GM21526 (cell line): Measurements from ENCODE around the gene METRN.

Source experiments
- ATAC-seq: cut with Tn5 transposase; IDR thresholded peaks from one replicate; pipeline ENCODE4 v1.9.1; 2021; ENCODE audit warnings: moderate library complexity; ENCODE audit not compliant: unreplicated experiment, low FRiP score

METRN gene

DNA sequence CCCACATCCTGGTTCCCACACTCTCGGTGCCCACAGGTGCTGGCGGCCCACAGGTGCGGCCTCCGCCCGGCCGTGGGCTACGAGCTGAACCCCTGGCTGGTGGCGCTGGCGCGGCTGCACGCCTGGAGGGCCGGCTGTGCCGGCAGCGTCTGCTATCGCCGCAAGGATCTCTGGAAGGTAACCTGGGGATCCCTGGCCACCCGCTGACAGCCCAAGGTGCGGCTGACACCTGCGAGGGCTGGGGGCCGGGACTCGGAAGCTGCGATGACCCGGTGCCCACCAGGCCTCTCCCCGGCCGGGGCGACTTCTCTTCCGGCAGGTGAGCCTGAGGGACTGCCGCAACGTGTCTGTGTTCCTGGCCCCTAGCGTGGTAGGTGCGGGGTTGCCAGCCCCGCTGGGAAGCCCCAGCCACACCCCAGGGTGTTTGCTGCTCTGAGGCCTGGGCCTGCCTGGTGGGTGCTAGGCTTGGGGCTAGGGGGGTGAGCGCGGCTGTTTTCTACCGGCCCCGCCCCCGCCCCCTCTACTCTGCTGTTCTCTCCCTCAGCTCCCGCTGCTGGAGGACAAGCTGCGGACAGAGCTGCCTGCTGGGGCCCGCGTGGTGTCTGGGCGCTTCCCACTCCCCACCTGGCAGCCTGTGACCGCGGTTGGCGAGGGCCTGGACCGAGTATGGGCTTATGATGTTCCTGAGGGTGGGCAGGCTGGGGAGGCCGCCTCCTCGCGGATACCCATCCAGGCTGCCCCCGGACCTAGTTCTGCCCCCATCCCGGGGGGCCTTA, 7.0 kb downstream of the METRN start:
- no peak for ATAC-seq

DNA sequence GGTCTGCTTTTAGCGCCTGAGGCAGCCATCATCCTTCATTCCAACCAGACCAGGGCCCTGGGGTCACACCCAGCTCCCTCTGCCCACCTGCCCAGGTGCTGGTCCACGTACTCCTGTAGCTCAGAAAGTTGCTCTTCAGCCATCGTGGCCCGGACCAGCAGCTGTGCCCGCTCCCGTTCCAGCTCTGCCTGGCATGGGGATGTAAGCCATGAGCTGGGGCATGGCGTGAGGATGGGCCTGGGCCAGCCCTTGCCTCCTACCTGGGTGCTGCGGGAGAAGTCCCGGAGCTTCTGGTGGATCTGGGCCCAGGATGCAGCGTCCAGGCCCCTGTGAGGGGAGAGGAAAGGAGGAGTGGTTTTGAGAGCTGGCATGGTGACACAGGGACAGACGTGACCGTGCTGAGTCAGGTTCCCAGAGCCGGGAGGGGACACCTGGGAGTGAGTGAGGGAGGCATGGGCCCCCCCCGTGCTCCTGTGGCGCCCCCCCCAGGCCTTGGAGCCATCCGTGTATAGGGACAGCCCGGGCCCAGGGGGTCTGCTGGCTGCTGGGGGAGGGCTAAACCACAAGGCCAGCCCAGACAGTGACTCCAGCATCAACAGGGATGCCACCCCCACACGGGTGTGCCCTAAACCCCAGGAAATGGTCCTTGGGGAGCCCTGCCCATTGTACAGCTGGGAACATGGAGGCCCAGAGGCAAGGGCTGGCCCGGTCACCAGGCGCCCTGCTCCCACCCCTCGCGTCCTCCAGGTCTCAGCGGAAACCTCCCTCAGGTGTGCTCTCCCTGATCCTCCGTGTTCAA, 8.1 kb downstream of the METRN start:
- ATAC-seq = no peak

DNA sequence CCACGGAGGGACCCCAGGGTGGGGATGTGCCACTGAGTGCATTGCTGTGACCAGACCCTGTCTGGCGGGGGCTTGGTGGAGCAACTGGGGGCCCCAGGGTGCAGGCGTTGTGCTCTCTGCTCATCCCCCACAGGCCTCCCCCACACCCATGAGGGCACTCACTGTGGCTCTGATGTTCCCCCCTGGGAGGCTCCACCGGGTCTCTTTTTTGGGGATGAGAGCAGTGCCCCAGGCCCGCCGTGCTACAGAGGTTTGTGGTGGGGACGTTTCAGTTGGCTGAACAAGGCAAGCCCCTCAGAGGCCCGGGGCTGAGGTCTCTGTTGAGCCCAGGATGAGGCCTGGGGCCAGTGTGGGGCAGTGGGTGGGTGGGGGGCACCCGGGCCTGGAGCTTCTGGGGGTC, 8.8 kb downstream of the METRN start:
- no peak for ATAC-seq

DNA sequence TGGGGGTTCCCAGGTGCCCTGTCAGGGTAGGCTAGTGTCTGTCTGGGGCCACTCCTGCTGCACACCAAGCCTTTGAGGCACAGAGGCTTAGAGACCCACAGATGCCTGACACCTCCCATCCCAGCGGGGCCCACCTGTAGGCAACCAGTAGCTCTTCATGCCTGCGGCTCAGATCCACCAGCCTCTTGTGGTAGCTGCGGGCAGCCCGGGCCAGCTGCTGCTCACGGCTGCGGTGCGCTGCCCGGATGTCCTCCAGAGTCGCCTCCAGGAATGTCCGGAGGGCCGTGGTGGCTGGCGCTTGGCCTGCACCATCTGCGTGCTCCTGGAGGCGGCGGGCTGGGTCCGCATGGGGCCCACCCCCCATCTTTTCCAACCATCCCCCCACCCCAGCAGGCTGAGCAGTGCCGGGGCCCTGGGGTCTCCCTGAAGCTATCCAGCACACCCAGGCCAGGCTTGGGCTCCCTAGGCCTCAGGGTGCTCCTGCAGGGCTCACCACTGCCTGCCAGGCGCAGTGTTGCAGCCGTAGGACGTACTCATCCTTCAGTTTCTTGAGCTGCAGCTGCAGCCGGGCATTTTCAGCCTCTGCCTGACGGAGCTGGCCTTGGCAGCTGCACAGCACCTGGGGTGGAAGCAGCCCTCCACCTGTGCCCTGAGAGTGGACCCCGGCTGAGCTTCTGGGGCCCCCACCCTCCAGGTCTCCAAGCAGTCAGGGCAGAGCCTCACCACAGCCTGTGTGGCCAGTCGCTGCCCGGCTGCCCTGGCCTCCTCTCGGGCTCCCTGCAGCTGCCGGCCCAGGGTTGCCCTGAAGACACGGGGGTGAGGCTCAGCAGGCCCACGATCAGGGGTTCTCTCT, 9.5 kb downstream of the METRN start:
- ATAC-seq = no peak

DNA sequence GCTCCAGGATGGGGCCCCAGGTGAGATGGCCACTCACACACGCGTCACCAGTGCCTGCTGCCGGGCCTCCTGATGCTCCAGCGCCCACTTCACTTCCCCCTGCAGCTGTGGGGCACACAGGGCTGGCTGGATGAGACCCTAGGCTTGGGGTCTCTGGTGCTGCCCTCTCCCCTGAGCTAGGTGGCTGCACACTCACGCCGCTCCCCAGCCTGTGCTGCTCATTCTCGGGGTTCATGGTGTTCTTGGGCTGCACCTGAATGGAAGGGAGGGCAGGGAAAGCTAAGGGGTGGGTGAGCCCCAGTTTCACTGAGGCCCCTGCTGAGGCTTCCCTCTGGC, 10.1 kb downstream of the METRN start:
- ATAC-seq = no peak

DNA sequence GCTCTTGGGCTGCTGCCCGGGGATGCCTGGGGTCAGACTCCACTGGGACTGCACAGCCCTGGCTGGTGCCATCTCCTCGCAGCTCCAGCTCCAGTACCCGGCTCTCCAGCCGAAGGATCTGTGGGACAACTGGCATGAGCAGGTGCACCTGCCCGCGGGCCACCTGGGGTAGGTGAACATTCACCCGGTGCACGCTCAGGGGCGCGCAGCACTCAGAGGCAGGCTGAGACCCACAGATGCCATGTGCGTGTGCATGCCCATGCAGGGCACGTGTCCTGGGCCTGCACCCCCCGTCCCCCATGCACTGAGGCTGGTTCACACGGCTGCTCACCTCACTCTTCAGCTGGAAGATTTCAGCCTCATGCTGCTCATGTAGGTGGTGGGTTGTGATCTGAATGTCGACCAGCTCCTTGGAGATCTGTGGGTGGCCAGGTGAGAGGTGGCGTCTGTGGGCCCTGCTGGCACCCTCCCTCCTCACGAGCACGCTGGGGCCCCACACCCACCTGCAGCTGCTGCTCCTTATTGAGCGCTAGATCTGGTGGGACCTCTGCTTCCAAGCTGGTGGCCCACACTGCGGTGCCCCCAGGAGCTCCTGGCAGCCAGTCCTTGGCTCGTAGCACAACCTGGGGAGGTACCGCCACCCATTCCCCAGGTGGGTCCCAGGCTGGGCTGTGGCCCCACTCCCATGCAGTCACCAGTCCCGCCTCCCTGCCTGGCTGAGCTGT, 10.7 kb downstream of the METRN start:
- ATAC-seq = no peak

DNA sequence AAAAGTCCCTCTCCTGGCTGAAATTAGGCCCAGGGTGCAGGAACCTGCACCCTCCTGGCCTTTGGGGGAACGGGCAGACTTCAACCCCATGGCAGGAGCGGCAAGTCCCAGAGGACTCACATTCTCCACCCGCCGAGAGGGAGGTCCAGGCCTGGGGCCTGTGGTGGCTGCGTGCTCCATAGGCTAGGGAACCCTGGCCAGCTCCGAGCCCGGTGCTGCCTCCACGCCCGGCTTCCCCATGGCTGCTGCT, 11.2 kb downstream of the METRN start:
- no peak for ATAC-seq

DNA sequence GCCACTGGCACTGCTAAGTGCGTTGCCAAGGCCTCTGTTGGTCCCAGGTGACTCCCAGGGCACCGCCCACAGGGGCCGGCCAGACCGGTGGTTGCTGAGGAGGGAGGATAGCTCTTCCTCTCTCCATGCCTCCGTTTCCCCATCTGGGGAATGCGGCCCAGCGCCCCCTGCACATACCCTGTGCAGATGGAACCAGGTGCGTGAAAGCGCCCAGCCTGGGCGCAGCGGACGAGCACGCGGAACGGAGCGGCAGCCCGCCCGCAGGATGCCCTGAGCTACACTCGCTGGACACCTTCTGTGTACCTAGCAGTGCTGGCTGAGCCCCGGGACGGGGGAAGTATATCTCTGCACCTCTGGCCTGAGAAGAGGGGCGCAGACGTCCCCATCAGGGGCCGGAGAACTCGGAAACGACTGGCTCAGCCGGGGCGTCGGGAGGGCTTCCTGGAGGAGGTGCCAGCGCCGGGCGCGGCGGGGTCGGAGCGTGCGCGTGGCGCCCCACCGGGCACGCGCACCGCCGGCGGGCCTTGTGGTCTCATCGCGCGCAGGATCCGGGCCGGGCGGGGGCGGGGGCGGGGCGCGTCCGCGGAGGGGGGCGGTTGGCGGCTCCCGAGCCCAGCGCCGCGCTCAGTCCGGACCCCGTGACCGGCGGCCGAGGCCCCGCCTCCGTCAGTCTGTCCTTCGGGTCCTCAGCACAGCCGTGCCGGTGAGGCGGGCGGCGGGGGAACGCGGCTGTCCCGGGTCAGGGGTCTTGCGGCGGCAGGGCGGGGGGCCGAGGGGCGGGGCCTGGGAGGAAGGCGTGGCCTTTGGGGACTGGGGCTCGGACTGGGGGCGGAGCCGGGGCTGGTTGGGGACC, 11.7 kb downstream of the METRN start, which contains the start of the genes CCDC78 and HAGHL:
CCDC78 (minus strand) TSS at position 6 of the 853 bp plus-strand sequence. CDS start 76 bp downstream, outside the sequence.
HAGHL (plus strand) TSS at position 669 of the 853 bp plus-strand sequence. CDS start 404 bp downstream, outside the sequence.
- ATAC-seq = no peak

DNA sequence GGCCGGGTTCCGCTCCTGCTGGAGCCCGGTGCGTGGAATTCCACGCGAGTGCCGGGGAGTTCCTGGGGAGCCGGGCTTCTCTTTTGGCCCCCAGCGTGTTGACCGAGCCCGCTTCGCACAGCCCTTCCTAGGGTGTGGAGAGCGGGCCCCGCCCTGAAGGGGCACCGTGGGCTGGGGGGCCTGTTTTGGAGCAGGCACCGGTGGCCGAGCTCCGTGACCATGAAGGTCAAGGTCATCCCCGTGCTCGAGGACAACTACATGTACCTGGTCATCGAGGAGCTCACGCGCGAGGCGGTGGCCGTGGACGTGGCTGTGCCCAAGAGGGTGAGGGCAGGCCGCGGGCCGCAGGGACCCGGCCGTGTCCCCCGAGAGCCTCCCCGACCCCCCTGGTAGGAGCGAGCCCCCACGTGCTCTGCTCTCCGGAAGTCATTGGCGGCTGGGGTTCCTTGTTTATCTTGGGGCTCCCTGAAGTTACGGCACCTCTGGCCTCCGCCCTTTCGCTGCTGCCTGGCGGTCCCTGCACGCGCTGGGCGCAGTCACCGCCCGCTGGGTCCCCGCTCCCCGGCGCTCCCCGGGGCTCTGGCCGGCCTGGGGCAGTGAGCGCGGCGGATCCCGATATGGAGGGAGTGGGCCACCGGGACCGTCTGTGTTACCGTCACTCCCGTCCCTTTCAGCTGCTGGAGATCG, 12.5 kb downstream of the METRN start:
- no peak for ATAC-seq

DNA sequence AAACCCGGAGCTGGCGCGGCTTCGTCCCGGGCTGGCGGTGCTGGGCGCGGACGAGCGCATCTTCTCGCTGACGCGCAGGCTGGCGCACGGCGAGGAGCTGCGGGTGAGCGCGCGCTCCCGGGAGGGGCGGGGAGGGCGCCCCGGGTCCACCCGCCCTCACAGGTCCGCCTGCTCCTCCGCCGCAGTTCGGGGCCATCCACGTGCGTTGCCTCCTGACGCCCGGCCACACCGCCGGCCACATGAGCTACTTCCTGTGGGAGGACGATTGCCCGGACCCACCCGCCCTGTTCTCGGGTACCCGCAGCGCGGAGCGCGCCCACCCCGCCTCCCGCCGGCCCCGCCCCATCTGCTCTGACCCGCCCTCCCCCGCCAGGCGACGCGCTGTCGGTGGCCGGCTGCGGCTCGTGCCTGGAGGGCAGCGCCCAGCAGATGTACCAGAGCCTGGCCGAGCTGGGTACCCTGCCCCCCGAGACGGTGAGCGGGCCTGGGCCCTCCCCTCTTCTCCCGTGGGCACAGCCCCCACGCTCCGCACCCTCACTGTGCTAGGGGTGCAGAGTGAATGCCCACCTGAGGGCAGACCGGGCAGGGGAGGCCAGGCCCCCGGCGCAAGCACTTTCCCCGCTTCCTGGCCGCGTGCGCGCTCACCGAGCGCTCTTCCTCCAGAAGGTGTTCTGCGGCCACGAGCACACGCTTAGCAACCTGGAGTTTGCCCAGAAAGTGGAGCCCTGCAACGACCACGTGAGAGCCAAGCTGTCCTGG, 13.4 kb downstream of the METRN start:
- ATAC-seq = no peak

DNA sequence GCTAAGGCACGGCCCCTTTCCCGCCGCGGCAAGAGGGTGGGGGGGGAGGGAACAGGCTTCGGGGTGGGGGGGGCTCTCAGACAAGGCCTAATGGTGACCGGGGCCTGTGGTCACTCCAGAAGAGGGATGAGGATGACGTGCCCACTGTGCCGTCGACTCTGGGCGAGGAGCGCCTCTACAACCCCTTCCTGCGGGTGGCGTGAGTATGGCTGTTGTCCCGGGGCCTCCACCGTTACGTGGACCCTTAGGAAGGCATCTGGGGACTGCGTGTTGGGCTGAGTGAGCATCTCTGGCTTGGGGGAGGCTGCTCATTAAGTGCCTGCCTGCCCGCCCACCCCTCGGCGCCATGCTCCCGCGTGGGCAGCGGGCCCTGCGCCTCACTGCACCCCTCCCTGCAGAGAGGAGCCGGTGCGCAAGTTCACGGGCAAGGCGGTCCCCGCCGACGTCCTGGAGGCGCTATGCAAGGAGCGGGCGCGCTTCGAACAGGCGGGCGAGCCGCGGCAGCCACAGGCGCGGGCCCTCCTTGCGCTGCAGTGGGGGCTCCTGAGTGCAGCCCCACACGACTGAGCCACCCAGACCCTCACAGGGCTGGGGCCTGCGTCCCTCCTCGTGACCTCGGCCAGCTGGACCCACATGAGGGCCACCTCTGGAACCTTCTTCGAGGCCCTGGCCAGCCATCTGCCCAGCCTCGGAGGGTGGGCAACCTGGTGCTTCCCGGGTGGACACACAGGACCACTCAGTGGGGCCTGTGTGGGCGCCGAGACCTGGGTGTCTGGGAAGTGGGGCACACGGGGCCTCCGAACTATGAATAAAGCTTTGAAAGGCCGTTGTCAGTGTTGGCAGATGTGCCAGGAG, 14.2 kb downstream of the METRN start:
- ATAC-seq = no peak

DNA sequence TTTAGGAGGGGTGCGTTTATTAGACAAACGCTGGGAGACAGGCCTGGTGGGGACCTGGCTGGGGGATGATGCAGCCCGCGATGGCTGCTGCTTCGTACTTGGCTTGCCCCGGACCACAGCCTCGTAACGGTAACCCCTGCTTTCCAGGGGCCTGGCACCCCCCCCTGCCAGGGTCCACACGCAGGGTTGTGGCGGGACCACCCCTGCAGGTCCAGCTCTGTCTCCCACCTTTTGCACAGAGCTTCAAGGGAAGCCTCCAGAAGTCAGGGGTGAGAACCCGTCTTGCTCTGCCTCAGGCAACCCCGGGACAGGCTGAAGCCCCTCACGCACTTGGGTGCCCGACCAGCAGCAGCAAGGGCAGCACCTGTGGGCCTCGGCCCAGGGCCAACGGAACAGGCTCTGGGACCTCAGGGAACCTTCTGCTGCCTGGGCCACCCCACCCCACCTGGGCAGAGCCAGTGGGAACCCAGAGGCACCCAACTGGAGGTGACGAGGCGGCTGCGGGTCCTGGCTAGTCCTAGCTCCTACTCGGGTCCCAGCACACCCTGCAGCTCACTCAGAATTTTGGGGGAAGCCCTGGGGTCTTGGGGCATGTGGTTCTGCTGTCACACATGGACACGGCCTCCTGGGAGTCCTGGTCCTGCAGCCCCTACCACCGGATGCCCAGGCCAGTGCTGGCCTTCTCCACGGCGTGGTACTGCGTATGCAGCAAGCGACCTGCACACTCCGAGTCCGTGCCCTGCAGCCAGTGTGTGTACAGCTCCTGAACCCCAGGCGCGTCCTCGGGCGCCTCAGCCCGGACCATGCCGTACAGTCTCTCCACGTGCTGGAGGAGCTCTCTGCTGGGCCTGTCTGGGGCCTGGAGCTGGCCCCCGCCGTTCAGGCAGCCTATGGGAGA, 15.1 kb downstream of the METRN start:
- no peak for ATAC-seq

DNA sequence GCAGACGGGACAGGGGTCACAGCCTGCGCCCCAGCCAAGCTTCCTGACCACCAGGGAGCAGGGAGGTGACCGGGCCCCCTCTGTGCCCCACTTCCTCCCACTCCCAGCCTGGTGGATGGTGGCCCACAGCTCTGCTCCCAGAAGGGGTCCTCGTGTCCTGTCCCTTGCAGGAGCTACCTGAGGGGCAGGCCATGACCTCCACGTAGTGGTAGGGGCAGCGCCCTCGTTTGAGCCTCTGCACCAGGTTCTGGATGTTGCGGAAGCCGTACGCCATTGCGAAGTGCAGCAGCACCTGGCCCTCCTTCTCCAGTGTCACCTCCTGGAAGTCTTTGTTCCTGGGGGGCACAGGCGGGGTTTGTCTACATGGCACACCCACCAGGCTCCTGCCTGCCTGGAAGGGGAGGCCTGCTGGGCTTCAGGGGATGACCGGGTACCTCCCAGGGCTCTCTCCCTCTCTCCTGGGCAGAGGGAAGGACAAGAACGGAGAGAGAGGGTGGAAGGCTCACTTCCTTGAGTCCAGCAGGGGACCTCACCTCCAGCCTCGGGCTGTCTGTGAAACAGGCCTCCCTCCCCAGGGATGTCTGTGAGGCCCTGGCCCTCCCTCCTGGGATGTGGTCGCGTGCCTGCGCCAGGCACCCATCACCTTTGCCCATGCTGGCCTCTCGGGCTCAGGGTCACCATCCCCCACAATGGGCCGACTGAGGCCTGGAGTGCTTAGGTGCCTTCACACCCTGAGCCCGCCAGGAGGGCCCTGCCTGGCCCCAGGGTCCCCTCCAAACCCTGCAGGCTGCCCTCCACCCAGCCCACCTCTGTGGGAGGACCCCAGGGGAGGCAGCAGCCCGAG, 16.0 kb downstream of the METRN start:
- ATAC-seq = no peak

DNA sequence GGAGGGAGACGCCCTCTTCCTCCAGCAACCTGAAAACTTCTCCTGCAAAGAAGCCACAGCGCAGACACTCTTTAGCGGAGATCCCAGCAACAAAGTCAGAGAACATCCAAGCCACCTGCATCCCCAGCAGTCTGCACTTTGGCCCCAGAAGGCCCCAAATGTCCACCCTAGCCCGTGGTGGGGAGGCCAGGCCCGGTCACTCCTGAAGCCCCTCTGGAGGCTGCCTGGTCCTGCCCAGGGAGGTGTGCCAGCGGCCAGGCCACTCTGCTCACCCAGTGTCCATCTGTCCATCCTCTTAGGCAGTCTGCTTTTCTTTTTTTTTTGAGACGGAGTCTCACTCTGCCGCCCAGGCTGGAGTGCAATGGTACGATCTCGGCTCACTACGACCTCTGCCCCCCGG, 17.4 kb downstream of the METRN start:
- no peak for ATAC-seq

DNA sequence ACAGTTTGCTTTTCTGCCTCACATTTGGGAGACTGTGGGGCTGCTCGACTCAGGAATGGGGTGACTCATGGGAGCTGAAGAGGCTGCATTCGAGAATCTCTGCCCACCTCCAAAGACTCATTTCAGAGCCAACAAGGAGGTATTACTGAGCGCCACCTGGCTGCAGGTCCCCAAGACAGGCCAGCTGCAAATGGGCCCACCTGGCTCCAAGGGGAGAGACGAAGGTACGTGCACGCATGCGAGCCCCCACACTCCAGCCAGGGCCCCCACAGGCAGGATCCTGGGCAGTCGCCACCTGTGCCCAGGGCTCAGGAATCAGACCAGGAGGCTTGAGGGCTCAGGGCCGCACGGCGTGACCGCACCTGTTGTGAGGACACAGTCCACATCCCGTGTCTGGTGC, 18.0 kb downstream of the METRN start:
- no peak for ATAC-seq
